ENCODE data around the gene RMDN3.

The RMDN3 gene

GRCh38 chr15:40754574-40754882 lies 526 bp downstream of the RMDN3 start:
- no peak for TF ChIP-seq CTCF (conservative IDR thresholded peaks at IDR 0.05; ENCODE audit: control insufficient read depth, insufficient read depth, low read depth, low read length)
- H3K4me3 ChIP-seq (ENCODE audit: control insufficient read depth, low read depth, low read length) = peak overlapping the region; percentile 92
- peak; percentile 14 for DNase-seq (ENCODE audit: low read depth)

GRCh38 chr15:40751745-40752144 lies 3.3 kb downstream of the RMDN3 start:
- no peak for DNase-seq (ENCODE audit: low read depth)
- no peak for TF ChIP-seq CTCF (conservative IDR thresholded peaks at IDR 0.05; ENCODE audit: control insufficient read depth, insufficient read depth, low read depth, low read length)
- no peak overlapping the region for H3K4me3 ChIP-seq (ENCODE audit: control insufficient read depth, low read depth, low read length)

- TF ChIP-seq CTCF (conservative IDR thresholded peaks at IDR 0.05; ENCODE audit: control insufficient read depth, insufficient read depth, low read depth, low read length) = no peak
- DNase-seq (ENCODE audit: low read depth) = no peak
- H3K4me3 ChIP-seq (ENCODE audit: control insufficient read depth, low read depth, low read length) = no peak overlapping the region
Observed at GRCh38 chr15:40750885-40751284, 4.2 kb downstream of the RMDN3 start.

- TF ChIP-seq CTCF (conservative IDR thresholded peaks at IDR 0.05; ENCODE audit: control insufficient read depth, insufficient read depth, low read depth, low read length) = no peak
- no peak overlapping the region for H3K4me3 ChIP-seq (ENCODE audit: control insufficient read depth, low read depth, low read length)
Observed at GRCh38 chr15:40749151-40749630, 5.9 kb downstream of the RMDN3 start.

GRCh38 chr15:40747685-40748631 lies 7.1 kb downstream of the RMDN3 start:
- DNase-seq (ENCODE audit: low read depth) = no peak
- TF ChIP-seq CTCF (conservative IDR thresholded peaks at IDR 0.05; ENCODE audit: control insufficient read depth, insufficient read depth, low read depth, low read length) = no peak
- no peak overlapping the region for H3K4me3 ChIP-seq (ENCODE audit: control insufficient read depth, low read depth, low read length)

More at GRCh38 chr15:40749151-40749630, 5.9 kb downstream of the RMDN3 start:
- no peak for DNase-seq (ENCODE audit: low read depth)

GRCh38 chr15:40746916-40747418 lies 8.1 kb downstream of the RMDN3 start:
- TF ChIP-seq CTCF (conservative IDR thresholded peaks at IDR 0.05; ENCODE audit: control insufficient read depth, insufficient read depth, low read depth, low read length) = no peak

More at GRCh38 chr15:40746916-40747418, 8.1 kb downstream of the RMDN3 start:
- peak; percentile 36 for DNase-seq (ENCODE audit: low read depth)
- no peak overlapping the region for H3K4me3 ChIP-seq (ENCODE audit: control insufficient read depth, low read depth, low read length)

All from fibroblast of mammary gland (primary cell).